ENCODE data around the gene PNPLA3. TPM values are rescaled to one million over a fixed set of nuclear protein-coding genes. Genes with fewer than 3 reads are reported as not detected.

Gene PNPLA3
- total RNA-seq, 3 donors from 2014 or later (not counting 1 experiment from before 2014, with no cell fraction given): 0.53 to 0.54 TPM; not detected in 1

- H3K4me1 Mint-ChIP-seq: peaks cover 19 to 26% of the 10 kb centered on the region in 2 donors
- no peak overlapping the region for H3K27ac Mint-ChIP-seq
Measured at GRCh38 chr22:43991316-43992020, 67.9 kb downstream of the PNPLA3 start.

DNA sequence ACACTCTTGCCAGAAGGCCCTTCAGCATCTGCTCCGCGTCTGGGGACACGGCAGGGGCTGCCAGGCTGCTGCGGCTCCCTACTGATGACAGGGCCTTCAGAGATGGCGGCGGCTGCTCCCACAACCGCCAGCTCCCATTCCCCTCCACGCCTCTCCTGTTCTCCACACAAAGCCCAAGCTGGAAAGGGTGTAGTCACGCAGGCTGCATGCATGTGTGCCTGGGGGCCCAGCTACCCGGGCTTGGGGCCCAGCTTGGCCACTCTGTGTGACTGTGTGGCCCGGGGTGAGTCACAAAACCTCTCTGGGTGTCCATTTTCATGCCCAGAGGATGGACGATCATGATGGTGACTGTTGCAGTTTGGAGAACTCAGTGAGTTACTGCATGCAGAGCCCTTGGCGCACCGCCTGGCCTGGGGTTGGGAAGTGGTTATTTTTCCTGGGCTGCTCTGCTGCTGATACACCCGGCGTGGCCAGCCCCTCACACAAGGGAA lies 68.8 kb downstream of the PNPLA3 start:
- DNase-seq: no peak
- peaks cover 27% of the 10 kb centered on the region for H3K36me3 ChIP-seq (ENCODE audit: control insufficient read depth, insufficient read depth, low read length)
- no peak overlapping the region for H3K4me3 ChIP-seq (ENCODE audit: low read length)
- WGBS (ENCODE audit: insufficient coverage): 91% methylated on average over 13 of the region's 16 CpGs
- Mint-ChIP-seq H3K36me3 (peaks cover 19% of the 10 kb centered on the region), H3K4me3 (no peak overlapping the region), H3K9me3 (no peaks in the 10 kb centered on the region), H3K4me1 (peaks cover 21 to 29% of the 10 kb centered on the region in 2 donors), H3K27ac (no peak overlapping the region), H3K27me3 (ENCODE audit: low read depth in 2 of 2) (no peaks in the 10 kb centered on the region)
- peaks cover 20% of the 10 kb centered on the region for H3K4me1 ChIP-seq (ENCODE audit: control insufficient read depth, insufficient read depth, low read length)
- intact Hi-C loops (cut with micrococcal nuclease): loop anchor here (10.0 kb wide), 1 partner anchor 692 kb away; no protein-coding TSS in a partner anchor
- no peak for TF ChIP-seq CTCF (IDR thresholded peaks at IDR 0.05)
- H3K27ac ChIP-seq (ENCODE audit: low read length): no peak overlapping the region
- no peak for ATAC-seq
- H3K27me3 ChIP-seq (ENCODE audit: control insufficient read depth, insufficient read depth, low read length): no peaks in the 10 kb centered on the region
- H3K9me3 ChIP-seq (ENCODE audit: control insufficient read depth, insufficient read depth, low read length): no peaks in the 10 kb centered on the region

More at GRCh38 chr22:43991316-43992020, 67.9 kb downstream of the PNPLA3 start:
- no peaks in the 10 kb centered on the region for H3K9me3 ChIP-seq (ENCODE audit: control insufficient read depth, insufficient read depth, low read length)
- DNase-seq (no peak), ATAC-seq (no peak)
- no peak overlapping the region for H3K4me3 Mint-ChIP-seq
- H3K27me3 ChIP-seq (ENCODE audit: control insufficient read depth, insufficient read depth, low read length): no peaks in the 10 kb centered on the region
- H3K27ac ChIP-seq (ENCODE audit: low read length): no peak overlapping the region
- no peak for TF ChIP-seq CTCF (IDR thresholded peaks at IDR 0.05)
- H3K4me3 ChIP-seq (ENCODE audit: low read length): no peak overlapping the region
- no peaks in the 10 kb centered on the region for H3K27me3 Mint-ChIP-seq (ENCODE audit: low read depth in 2 of 2)
- peaks cover 21% of the 10 kb centered on the region for H3K36me3 Mint-ChIP-seq
- intact Hi-C loops (cut with micrococcal nuclease): loop anchor here (10.0 kb wide), 1 partner anchor 693 kb away; no protein-coding TSS in a partner anchor
- peaks cover 35% of the 10 kb centered on the region for H3K36me3 ChIP-seq (ENCODE audit: control insufficient read depth, insufficient read depth, low read length)
- H3K4me1 ChIP-seq (ENCODE audit: control insufficient read depth, insufficient read depth, low read length): peaks cover 15% of the 10 kb centered on the region
- 98% methylated on average over 11 of the region's 11 CpGs for WGBS (ENCODE audit: insufficient coverage)
- no peaks in the 10 kb centered on the region for H3K9me3 Mint-ChIP-seq

- peak overlapping the region; percentile 16 to 92 for H3K27ac Mint-ChIP-seq
- peak; percentile 65 to 80 (median 76) for ATAC-seq
- Histone ChIP-seq H3K9me3 (ENCODE audit: control insufficient read depth, insufficient read depth, low read length) (no peaks in the 10 kb centered on the region), H3K27ac (ENCODE audit: low read length) (no peak overlapping the region), H3K27me3 (ENCODE audit: control insufficient read depth, insufficient read depth, low read length) (no peaks in the 10 kb centered on the region), H3K4me1 (ENCODE audit: control insufficient read depth, insufficient read depth, low read length) (peaks cover 20% of the 10 kb centered on the region), H3K4me3 (ENCODE audit: low read length) (no peak overlapping the region), H3K36me3 (ENCODE audit: control insufficient read depth, insufficient read depth, low read length) (peaks cover 23% of the 10 kb centered on the region)
- intact Hi-C loops (cut with micrococcal nuclease): loop anchor here (1.0 to 10.0 kb wide), 4 partner anchors 88 to 692 kb away; no protein-coding TSS in a partner anchor
- H3K4me1 Mint-ChIP-seq: peaks cover 21 to 29% of the 10 kb centered on the region in 2 donors
- peak overlapping the region; percentile 64 for H3K4me3 Mint-ChIP-seq
- no peaks in the 10 kb centered on the region for H3K27me3 Mint-ChIP-seq (ENCODE audit: low read depth in 2 of 2)
- peak; percentile 47 to 82 for DNase-seq
- peaks cover 10% of the 10 kb centered on the region for H3K36me3 Mint-ChIP-seq
- 37% methylated on average over 20 of the region's 20 CpGs for whole genome bisulfite sequencing (ENCODE audit: insufficient coverage)
- H3K9me3 Mint-ChIP-seq: no peaks in the 10 kb centered on the region
- peak; percentile 87 for TF ChIP-seq CTCF (IDR thresholded peaks at IDR 0.05)
Measured at GRCh38 chr22:43993072-43993760, 69.6 kb downstream of the PNPLA3 start.

All from natural killer cell (primary cell).